Measurements from ENCODE around the gene OSGEP.

GRCh38 chr14:20424851-20425250, 29.8 kb downstream of the OSGEP start:
- TF ChIP-seq, protein P1, sequence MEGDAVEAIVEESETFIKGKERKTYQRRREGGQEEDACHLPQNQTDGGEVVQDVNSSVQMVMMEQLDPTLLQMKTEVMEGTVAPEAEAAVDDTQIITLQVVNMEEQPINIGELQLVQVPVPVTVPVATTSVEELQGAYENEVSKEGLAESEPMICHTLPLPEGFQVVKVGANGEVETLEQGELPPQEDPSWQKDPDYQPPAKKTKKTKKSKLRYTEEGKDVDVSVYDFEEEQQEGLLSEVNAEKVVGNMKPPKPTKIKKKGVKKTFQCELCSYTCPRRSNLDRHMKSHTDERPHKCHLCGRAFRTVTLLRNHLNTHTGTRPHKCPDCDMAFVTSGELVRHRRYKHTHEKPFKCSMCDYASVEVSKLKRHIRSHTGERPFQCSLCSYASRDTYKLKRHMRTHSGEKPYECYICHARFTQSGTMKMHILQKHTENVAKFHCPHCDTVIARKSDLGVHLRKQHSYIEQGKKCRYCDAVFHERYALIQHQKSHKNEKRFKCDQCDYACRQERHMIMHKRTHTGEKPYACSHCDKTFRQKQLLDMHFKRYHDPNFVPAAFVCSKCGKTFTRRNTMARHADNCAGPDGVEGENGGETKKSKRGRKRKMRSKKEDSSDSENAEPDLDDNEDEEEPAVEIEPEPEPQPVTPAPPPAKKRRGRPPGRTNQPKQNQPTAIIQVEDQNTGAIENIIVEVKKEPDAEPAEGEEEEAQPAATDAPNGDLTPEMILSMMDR (IDR thresholded peaks at IDR 0.05), result no peak
- no peak for TF ChIP-seq POLR2A (IDR thresholded peaks at IDR 0.05)
